HG03097 (cell line): Measurements from ENCODE around the gene PI4KA.
"Not testable (repeated sequence)": the region's sequence is repeated elsewhere in the genome, so short reads cannot be mapped to it uniquely, and the experiment has no call there.

Source experiments
- ATAC-seq: cut with Tn5 transposase; IDR thresholded peaks from one replicate; pipeline ENCODE4 v1.9.1; 2021; ENCODE audit not compliant: unreplicated experiment, low FRiP score

PI4KA gene

DNA sequence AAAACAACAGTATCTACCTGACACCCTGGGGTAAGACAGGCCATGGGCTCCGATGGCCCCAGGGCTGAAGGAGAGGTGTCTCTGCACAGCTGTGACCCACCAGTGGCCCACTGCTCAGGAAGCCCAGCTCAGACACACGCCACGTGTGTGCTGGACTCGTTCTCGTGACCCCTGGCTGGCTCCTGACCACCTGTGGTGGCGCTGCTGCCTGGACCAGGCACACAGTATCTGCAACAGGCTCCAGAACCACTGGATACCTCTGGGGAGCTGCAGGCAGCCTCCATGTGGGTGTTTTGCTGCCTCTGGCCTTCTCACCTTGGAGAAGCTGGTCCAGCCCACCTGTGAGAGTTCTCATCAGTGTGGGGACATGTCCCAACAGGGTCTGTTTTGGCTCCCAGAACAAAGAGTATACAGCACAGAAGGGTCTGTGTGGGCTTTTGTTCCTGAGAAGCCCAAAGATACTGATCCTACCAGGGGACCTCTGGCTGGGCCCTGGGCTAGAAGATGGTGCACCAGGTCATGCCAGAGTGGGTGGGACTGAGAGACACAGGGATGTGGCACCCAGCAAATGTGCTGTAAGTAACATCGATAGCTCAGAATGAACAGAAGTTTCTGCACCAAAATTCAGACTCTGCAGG lies 106.4 kb downstream of the PI4KA start:
- ATAC-seq: no peak

DNA sequence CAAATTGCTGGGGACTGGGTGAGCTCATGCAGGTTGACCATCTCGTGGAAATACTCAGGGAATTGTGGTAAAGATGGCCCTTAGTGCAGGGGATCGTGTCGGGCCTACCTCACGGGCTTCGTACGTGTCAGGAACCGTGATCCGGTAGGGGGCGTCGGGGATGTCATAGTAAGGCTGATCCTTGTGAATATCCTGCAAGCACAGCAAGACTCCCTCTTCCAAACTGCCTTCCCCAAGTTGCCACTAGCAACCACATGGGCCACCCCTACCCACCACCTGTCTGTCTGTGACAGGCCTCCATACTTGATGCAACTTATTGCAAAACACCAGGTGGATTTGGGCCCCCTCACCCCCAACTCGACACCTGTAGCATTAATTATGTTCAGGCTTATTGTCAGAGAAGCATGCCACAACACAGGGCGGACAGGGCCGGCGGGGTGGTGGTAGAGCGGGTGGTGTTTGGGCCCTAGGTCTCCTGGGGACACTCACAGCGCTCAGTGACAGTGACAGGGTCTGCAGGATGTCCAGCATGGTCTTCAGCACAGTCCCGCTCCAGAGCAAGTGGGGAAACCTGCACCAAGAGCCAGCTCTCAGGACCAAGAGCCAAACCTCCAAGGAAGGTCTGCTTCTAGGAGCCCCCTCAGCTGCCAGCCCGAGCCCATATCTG lies 107.3 kb downstream of the PI4KA start:
- ATAC-seq: no peak

- no peak for ATAC-seq
Observed at GRCh38 chr22:20750461-20751184, 108.0 kb downstream of the PI4KA start.

- ATAC-seq: peak; percentile 6
Observed at GRCh38 chr22:20749453-20749852, 109.2 kb downstream of the PI4KA start.

- peak; percentile 45 for ATAC-seq
Observed at GRCh38 chr22:20748731-20749428, 109.7 kb downstream of the PI4KA start.

- no peak for ATAC-seq
Observed at GRCh38 chr22:20748082-20748481, 110.5 kb downstream of the PI4KA start.

- ATAC-seq: no peak
Observed at GRCh38 chr22:20747223-20747622, 111.4 kb downstream of the PI4KA start.

DNA sequence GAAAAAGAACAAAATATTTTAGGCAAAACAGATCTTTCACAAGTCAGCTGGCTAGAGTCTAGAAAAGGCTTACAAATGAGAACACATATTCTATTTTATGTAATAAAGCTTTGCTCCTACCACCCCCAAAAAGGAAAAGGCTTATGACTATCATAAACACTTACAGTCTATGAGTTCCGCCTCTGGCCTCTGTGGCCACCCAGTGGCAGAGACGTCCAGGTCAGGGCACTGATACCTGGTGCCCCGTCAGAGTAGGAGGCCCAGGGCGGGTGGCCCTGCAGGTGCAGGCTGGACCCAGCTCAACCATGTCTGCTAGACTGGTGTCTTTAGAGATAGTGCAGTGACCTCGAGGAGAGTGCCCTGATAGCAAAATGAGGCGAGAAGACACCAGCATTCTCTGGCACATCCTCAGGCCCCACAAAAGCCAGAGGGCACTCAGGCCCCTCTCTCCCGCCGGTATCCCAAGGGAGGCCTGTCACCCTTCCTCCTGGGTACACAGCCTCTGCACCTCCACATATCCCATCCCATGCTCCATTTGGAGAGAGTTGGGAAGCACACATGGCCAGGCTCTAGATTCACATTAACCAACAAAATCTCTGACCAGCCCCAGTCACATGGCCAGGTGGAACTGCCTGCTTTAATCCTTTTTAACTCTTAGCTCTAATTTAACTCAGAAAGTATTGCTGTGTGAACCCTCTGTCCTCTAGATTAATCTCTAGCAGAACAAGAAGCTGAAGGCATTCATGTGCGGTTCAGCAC lies 112.0 kb downstream of the PI4KA start:
- no peak for ATAC-seq

DNA sequence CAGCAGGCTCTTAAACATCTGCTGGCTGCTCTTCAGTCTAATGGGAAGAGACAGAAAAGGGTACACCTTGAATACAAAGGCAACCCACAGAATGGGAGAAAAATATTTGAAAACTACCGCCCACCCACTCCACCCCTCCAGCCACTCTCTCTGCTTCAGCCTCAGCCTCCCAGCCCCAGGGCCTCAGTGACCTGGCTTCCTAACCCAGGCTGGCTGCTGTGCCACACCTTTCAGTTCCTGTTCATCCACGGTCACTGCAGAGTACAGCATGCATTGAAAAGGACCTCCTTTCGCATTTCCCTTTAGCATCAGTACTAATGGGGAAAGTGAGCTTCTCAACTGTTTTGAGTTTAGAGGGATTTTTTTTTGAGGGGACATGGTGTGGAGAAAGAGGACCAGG lies 113.5 kb downstream of the PI4KA start:
- ATAC-seq: no peak

DNA sequence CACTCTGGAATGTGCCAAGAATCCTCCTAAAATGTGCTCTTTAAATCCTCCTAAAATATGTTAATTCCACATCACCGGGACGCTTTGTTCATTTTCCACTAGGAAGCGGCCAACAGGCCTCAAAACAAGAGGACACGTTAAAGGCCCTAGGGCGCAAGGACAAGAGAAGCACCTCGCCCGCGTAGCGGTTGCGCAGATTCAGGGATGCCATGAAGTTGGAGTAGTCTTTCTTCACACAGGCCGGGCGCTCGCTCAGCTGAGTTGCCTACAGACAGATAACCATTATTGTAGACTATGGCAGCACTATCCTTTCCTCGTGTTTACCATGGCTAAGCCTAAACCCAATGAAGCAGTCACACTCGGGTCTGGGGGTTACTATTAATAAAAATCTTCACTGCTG lies 114.2 kb downstream of the PI4KA start:
- no peak for ATAC-seq

GRCh38 chr22:20742764-20743163 lies 115.8 kb downstream of the PI4KA start:
- ATAC-seq: no peak

- ATAC-seq: no peak
Observed at GRCh38 chr22:20741634-20742581, 116.7 kb downstream of the PI4KA start.

DNA sequence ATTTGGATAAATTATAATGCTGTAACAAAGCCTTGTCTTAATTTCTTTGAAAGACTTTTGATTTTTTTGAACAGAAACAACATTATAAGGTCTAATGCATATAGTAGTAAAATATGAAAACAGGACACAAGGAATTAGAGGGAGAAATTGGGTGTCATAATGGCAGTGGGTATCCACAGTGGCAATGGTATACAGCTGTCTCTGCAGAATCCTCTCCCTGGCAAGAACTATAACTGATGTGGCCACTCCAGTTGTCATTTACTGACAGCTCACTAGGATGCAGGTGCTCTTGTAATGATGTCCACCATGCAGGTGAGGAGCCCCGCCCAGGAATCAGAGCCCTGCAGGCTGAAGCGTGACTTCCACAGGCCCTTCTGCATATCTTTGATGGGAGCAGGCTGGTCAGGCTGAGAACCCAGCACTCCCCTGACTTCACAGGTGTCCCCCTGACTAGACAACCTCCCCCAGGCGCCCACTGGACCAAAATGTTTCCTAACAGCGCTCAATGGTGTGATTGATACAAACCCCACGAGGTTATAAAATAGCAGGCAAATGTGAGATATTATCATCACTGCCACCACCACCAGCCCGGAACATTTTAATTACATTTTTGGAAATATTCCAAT lies 117.5 kb downstream of the PI4KA start:
- no peak for ATAC-seq

GRCh38 chr22:20740222-20740951 lies 118.2 kb downstream of the PI4KA start:
- no peak for ATAC-seq

DNA sequence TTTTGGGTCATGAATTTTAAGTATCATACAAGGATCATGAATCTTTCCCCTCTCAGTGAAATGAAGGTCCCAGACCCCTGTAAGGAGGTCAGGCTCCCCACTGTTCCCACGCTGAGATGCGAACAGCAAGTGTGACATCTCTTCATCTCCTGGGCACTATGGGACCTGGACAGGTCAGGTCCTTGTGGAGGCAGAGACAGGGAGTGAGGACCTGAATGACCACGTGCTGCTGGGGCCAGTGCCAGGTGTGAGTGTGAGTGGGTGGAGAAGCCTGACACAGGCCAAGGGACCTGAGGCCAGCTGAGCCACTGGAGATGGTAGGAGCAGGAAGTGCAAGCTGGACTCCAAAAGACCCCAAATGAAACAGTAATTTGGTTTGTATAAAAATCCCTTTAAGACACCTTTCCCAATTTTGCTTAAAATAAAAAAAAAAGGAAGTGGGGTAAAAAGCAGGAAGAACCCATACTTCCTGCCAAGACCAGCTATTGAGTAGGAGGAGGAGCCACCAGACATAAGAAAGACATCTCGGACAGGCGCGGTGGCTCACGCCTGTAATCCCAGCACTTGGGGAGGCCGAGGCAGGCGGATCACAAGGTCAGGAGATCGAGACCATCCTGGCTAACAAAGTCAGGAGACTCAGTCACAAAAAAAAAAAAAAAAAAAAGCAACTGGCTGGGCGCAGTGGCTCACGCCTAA lies 120.1 kb downstream of the PI4KA start:
- no peak for ATAC-seq

- not testable (repeated sequence) for ATAC-seq
Observed at GRCh38 chr22:20736891-20737290, 121.7 kb downstream of the PI4KA start.

DNA sequence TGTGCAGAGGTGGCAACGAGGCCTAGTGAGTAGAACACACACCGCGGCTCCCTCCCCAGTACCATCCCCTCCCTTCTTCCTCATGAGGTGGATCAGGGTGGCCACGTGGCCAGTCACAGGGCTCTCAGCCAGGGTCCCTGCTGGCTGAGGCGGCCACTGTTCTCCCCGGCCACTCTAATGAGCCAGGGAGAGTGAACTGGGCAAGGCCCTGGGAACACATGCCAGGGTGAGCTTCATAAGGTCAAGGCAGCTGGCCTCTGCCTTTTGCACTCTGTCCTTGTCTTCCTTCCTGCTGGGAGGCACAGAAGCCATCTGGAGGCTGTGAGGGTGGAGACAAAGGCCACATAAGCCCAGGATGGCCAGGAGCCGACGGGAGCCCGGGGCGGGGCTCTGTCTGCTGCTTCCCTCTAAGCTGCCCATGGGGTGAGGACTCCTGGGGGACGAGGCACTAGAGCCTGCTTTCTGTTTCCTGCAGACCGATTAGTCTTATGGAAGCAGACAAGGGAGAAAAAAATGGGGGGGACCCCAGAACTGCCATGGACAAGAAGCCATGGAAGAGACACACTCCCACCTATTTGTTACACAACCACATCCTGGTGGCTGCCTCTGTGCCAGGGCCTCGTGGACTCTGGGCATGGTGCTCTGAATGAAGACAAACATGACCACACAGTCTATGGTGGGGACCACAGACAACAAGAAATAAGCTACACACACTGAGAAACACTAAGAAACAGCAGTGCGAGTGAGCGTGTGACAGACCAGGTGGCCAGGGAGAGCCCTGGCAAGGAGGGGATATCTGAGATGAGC lies 123.1 kb downstream of the PI4KA start:
- ATAC-seq: not testable (repeated sequence)
